Measurements from ENCODE around the gene SLC39A11. TPM values are rescaled to one million over a fixed set of nuclear protein-coding genes. Genes with fewer than 3 reads are reported as not detected.

SLC39A11 gene
- total RNA-seq, 4 donors from 2014 or later: 23.0 to 30.9 (median 27.6) TPM

GRCh38 chr17:72970246-72970645 is 122.2 kb downstream of the SLC39A11 start:
- TF ChIP-seq POLR2A (IDR thresholded peaks at IDR 0.05): no peak
- no peak for TF ChIP-seq CTCF (IDR thresholded peaks at IDR 0.05)
- intact Hi-C loops (cut with DNase I): loop anchor here (10.0 kb wide), 1 partner anchor 225 kb away; no protein-coding TSS in a partner anchor
- Histone ChIP-seq H3K4me1 (no peaks in the 10 kb centered on the region), H3K4me3 (no peak overlapping the region), H3K9me3 (no peaks in the 10 kb centered on the region), H3K36me3 (no peaks in the 10 kb centered on the region), H3K27me3 (no peaks in the 10 kb centered on the region), H3K27ac (no peak overlapping the region)
- DNase-seq: no peak
- WGBS, 2 donors: 63 to 79% methylated on average over 5 of the region's 5 CpGs

- Histone ChIP-seq H3K4me1 (no peaks in the 10 kb centered on the region), H3K36me3 (no peaks in the 10 kb centered on the region), H3K27ac (no peak overlapping the region), H3K27me3 (no peaks in the 10 kb centered on the region), H3K9me3 (no peaks in the 10 kb centered on the region), H3K4me3 (no peak overlapping the region)
- WGBS, 2 donors: 88 to 90% methylated on average over 5 of the region's 5 CpGs
- intact Hi-C loops (cut with DNase I): no loop called here
- TF ChIP-seq POLR2A (IDR thresholded peaks at IDR 0.05) (no peak), CTCF (IDR thresholded peaks at IDR 0.05) (no peak)
- no peak for DNase-seq
Measured at GRCh38 chr17:72969293-72969906, 123.1 kb downstream of the SLC39A11 start.

DNA sequence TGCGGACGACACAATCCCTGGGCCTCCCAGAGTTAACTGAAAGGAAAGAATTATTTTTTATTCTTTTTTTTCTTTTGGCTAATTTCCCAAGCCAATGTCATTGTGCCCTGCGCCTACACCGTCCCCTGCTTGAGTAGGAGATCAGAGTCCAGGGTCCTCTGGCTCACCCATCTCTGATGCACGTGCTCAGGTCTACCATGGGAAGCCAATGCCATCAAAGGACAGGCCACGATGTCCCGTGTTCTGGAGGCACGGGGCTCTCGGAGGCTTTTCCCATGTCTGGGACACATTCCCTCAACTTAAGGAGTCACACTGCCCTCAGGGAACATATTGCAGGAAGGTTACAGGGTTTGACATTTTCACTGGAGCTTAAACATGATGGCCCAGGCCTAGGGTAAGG is 123.7 kb downstream of the SLC39A11 start:
- 82 to 100% methylated on average over 4 to 7 of the region's 9 CpGs for WGBS, 2 donors

GRCh38 chr17:72967977-72968585 is 124.4 kb downstream of the SLC39A11 start:
- intact Hi-C loops (cut with DNase I): no loop called here
- Histone ChIP-seq H3K9me3 (no peaks in the 10 kb centered on the region), H3K4me1 (no peaks in the 10 kb centered on the region), H3K27ac (no peak overlapping the region), H3K36me3 (no peaks in the 10 kb centered on the region), H3K27me3 (no peaks in the 10 kb centered on the region), H3K4me3 (no peak overlapping the region)
- 75 to 77% methylated on average over 4 of the region's 5 CpGs for WGBS, 2 donors
- no peak for DNase-seq
- no peak for TF ChIP-seq CTCF (IDR thresholded peaks at IDR 0.05)
- TF ChIP-seq POLR2A (IDR thresholded peaks at IDR 0.05): no peak

More for the DNA sequence above, 123.7 kb downstream of the SLC39A11 start:
- intact Hi-C loops (cut with DNase I): no loop called here
- no peak for TF ChIP-seq CTCF (IDR thresholded peaks at IDR 0.05)
- TF ChIP-seq POLR2A (IDR thresholded peaks at IDR 0.05): no peak
- Histone ChIP-seq H3K36me3 (no peaks in the 10 kb centered on the region), H3K4me1 (no peaks in the 10 kb centered on the region), H3K9me3 (no peaks in the 10 kb centered on the region), H3K27me3 (no peaks in the 10 kb centered on the region), H3K4me3 (no peak overlapping the region), H3K27ac (no peak overlapping the region)
- DNase-seq: no peak

DNA sequence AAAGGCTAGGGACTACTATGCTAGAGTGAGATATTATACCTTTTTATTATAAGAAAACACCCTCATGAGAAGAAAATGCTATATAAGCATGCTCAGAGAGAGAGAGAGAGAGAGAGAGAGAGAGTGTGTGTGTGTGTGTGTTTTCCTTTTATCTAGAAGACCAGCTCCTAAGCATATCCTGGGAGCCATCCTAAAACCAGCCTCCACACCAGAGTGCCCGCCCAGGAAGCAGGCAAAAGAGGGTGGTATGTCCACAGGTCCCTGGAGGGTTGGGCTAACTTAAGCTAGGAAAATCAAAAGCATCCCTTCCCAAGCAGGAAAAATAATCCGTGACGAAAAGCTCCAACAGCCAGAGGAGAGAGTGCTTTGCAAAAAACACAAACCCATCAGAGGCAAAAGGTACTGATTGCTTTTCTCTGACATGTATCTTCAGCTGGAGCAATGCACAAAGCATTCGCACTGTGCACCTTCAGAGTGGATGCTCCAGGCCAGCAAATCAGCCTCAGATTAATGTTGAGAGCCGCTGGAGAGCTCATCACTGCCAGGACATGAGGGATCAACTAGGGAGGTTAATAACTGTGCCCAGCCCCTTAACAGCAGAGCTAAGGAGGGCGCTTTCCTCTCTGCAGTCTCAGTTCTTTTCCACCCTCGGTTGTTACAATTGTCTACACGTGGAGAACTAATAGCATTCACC is 125.1 kb downstream of the SLC39A11 start:
- DNase-seq: no peak
- TF ChIP-seq POLR2A (IDR thresholded peaks at IDR 0.05): no peak
- H3K27ac ChIP-seq: no peak overlapping the region
- 70 to 98% methylated on average over 4 to 8 of the region's 8 CpGs for WGBS, 2 donors
- intact Hi-C loops (cut with DNase I): no loop called here
- H3K9me3 ChIP-seq: no peaks in the 10 kb centered on the region
- no peaks in the 10 kb centered on the region for H3K4me1 ChIP-seq
- H3K27me3 ChIP-seq: no peaks in the 10 kb centered on the region
- H3K36me3 ChIP-seq: no peaks in the 10 kb centered on the region
- no peak overlapping the region for H3K4me3 ChIP-seq

All from esophagus squamous epithelium (tissue), 5 donors.